A549 (cell line): ENCODE data around the gene HDGF. TPM values are rescaled to one million over a fixed set of nuclear protein-coding genes. Genes with fewer than 3 reads are reported as not detected.

Experiments
- ATAC-seq, 2 experiments: fragments of 200-7000 bp in 1 of 2; fragments of >200 bp in 1 of 2; cut with Nextera tagmentation in 1 of 2; cut with Tn5 transposase in 1 of 2; 3 replicates each; pipeline versions ENCODE4 v1.8.0 to v1.9.1; 2018 to 2020; ENCODE audit warnings: mild to moderate bottlenecking in 1 of 2, moderate library complexity in 1 of 2
- CTCF ChIA-PET: fragments of 300-600 bp; sonication (Branson Sonifier 250); formaldehyde crosslinking; extraction: SDS; loops from one replicate; lab custom pipeline; 2021; ENCODE audit warnings: antibody characterized with exemption, inconsistent platforms; lab: Yijun Ruan, JAX
- POLR2A ChIA-PET: fragments of 350-600 bp; formaldehyde crosslinking; extraction: SDS; loops from one replicate; lab custom pipeline; 2021; ENCODE audit warnings: antibody characterized with exemption, inconsistent platforms; lab: Yijun Ruan, JAX
- DNase-seq, 2 experiments: peaks; one replicate each; pipeline versions ENCODE4 v3.0.0 to v3.0.0-alpha.2; 2011 to 2016; ENCODE audit warnings: low read depth in 1 of 2, low spot score in 1 of 2
- FAIRE-seq: peaks from 2 replicates; lab custom pipeline; 2011; peaks lifted over from hg19 to GRCh38; lab: Jason Lieb, UNC
- H3K27ac ChIP-seq, 2 experiments: fragments of >200 bp; sonication (Bioruptor Twin); formaldehyde crosslinking; 3 replicates each; pipeline ENCODE4 v1.5.1; 2016 to 2017
- H3K4me1 ChIP-seq: fragments of >200 bp; sonication (Bioruptor Twin); formaldehyde crosslinking; 3 replicates; pipeline ENCODE4 v1.6.1; 2016
- H3K4me2 ChIP-seq: fragments of >200 bp; sonication (Bioruptor Twin); formaldehyde crosslinking; 3 replicates; pipeline ENCODE4 v1.6.1; 2016
- H3K4me3 ChIP-seq: fragments of >200 bp; sonication (Bioruptor Twin); formaldehyde crosslinking; 3 replicates; pipeline ENCODE4 v1.5.1; 2016
- H3K9me3 ChIP-seq: fragments of >200 bp; sonication (Bioruptor Twin); formaldehyde crosslinking; 3 replicates; pipeline ENCODE4 v1.6.1; 2016
- ATOH8 ChIP-seq: fragments of 250-450 bp; sonication (Bioruptor Pico); IDR thresholded peaks from 2 replicates; pipeline ENCODE4 v1.5.0; 2020; ENCODE audit warnings: low read depth, mild to moderate bottlenecking, moderate library complexity
- CBX2 ChIP-seq: fragments of 200-600 bp; sonication (generic); IDR thresholded peaks from 2 replicates; pipeline ENCODE4 v1.6.1; 2016; ENCODE audit warnings: low read depth, mild to moderate bottlenecking, borderline replicate concordance
- E2F6 ChIP-seq: IDR thresholded peaks from 2 replicates; pipeline ENCODE4 v1.6.1; 2012; ENCODE audit warnings: low read depth, borderline replicate concordance
- ELK1 ChIP-seq: fragments of 150-350 bp; IDR thresholded peaks from 2 replicates; pipeline ENCODE4 v1.6.1; 2014; ENCODE audit warnings: low read depth, mild to moderate bottlenecking, low read length
- FOSB ChIP-seq: fragments of 250-450 bp; sonication (Bioruptor Pico); IDR thresholded peaks from 2 replicates; pipeline ENCODE4 v1.5.0; 2020; ENCODE audit warnings: mild to moderate bottlenecking, moderate library complexity
- FOXS1 ChIP-seq: fragments of 250-450 bp; sonication (Bioruptor Pico); IDR thresholded peaks from 2 replicates; pipeline ENCODE4 v1.5.0; 2020; ENCODE audit warnings: mild to moderate bottlenecking, moderate library complexity
- HDAC2 ChIP-seq: fragments of 200-600 bp; sonication (generic); IDR thresholded peaks from 2 replicates; pipeline ENCODE4 v1.6.1; 2016
- HOXA7 ChIP-seq: fragments of 250-450 bp; sonication (Bioruptor Pico); IDR thresholded peaks from 2 replicates; pipeline ENCODE4 v1.5.0; 2020; ENCODE audit warnings: mild to moderate bottlenecking, moderate library complexity
- HOXB5 ChIP-seq: fragments of 250-450 bp; sonication (Bioruptor Pico); IDR thresholded peaks from 2 replicates; pipeline ENCODE4 v1.5.0; 2020; ENCODE audit warnings: mild to moderate bottlenecking, moderate library complexity
- JUNB ChIP-seq: fragments of >200 bp; sonication (Bioruptor Twin); formaldehyde crosslinking; IDR thresholded peaks from 2 replicates; pipeline ENCODE4 v1.6.1; 2016
- KDM1A ChIP-seq: fragments of 200-600 bp; sonication (generic); IDR thresholded peaks from 2 replicates; pipeline ENCODE4 v1.6.1; 2016; ENCODE audit warnings: low read depth, mild to moderate bottlenecking
- MAX ChIP-seq: IDR thresholded peaks from 2 replicates; pipeline ENCODE4 v1.6.1; 2012
- PBX3 ChIP-seq: IDR thresholded peaks from 2 replicates; pipeline ENCODE4 v1.6.1; 2012
- PHF8 ChIP-seq: fragments of 200-600 bp; sonication (generic); IDR thresholded peaks from 2 replicates; pipeline ENCODE4 v1.6.1; 2016; ENCODE audit warnings: low read depth, mild to moderate bottlenecking, antibody characterized with exemption, moderate library complexity, borderline replicate concordance
- POLR2AphosphoS2 ChIP-seq: conservative IDR thresholded peaks from 2 replicates; pipeline ENCODE4 v1.6.1; 2012; ENCODE audit warnings: low read length, improper control_type of control experiment, inconsistent platforms
- RAD21 ChIP-seq, 2 experiments: fragments of >200 bp in 1 of 2; sonication (Bioruptor Twin) in 1 of 2; formaldehyde crosslinking in 1 of 2; IDR thresholded peaks in 1 of 2; conservative IDR thresholded peaks in 1 of 2; 2 replicates in 1 of 2; 3 replicates in 1 of 2; pipeline ENCODE4 v1.6.1; 2012 to 2018; ENCODE audit warnings: inconsistent platforms in 1 of 2
- RCOR1 ChIP-seq: fragments of 150-350 bp; IDR thresholded peaks from 2 replicates; pipeline ENCODE4 v1.6.1; 2014; ENCODE audit warnings: antibody characterized with exemption, low read length, low read depth
- REST ChIP-seq: fragments of 200-600 bp; sonication (generic); IDR thresholded peaks from 2 replicates; pipeline ENCODE4 v1.6.1; 2016; ENCODE audit warnings: antibody characterized with exemption, mild to moderate bottlenecking, moderate library complexity
- RFX5 ChIP-seq: fragments of 450-650 bp; IDR thresholded peaks from 2 replicates; pipeline ENCODE4 v1.7.1; 2014; ENCODE audit warnings: antibody characterized with exemption, mild to moderate bottlenecking, moderate library complexity
- SMC3 ChIP-seq: fragments of >200 bp; sonication (Bioruptor Twin); formaldehyde crosslinking; IDR thresholded peaks from 3 replicates; pipeline ENCODE4 v1.6.1; 2018; ENCODE audit warnings: inconsistent platforms
- SREBF2 ChIP-seq: fragments of 450-650 bp; IDR thresholded peaks from 2 replicates; pipeline ENCODE4 v1.6.1; 2014; ENCODE audit warnings: mild to moderate bottlenecking, moderate library complexity
- TFCP2L1 ChIP-seq: fragments of 250-450 bp; sonication (Bioruptor Pico); IDR thresholded peaks from 2 replicates; pipeline ENCODE4 v1.5.0; 2021; ENCODE audit warnings: mild to moderate bottlenecking
- ZNF302 ChIP-seq: fragments of 250-450 bp; sonication (Bioruptor Pico); IDR thresholded peaks from 2 replicates; pipeline ENCODE4 v1.9.0; 2021; ENCODE audit warnings: inconsistent platforms, mild to moderate bottlenecking, moderate library complexity
- WGBS: methylation state at CpG from one replicate; pipeline ENCODE4 v1.1.6; 2017; ENCODE audit errors: missing lambda C conversion rate; 5-methylcytosine and 5-hydroxymethylcytosine counted together
- polyA plus RNA-seq, 4 experiments: library from polyadenylated mRNA; depleted of rRNA in 3 of 4; stranded (reverse); fragments of >200 nt; fragmentation: RNase III in 1 of 4; extraction: RNeasy Plus Mini Kit Qiagen cat#74134 plus additional on column Dnase treatment in 1 of 4; gene quantifications; 2 replicates in 3 of 4; 3 replicates in 1 of 4; pipeline ENCODE4 v1.2.3, GENCODE V29; 2011 to 2017

Gene HDGF
- polyA plus RNA-seq, 2 of the 4 experiments (the other 2 are of a cell fraction) = 299 to 428 TPM

GRCh38 chr1:156767101-156767878 lies 15.8 kb upstream of the HDGF start, which contains the start of gene PRCC (continued):
- TF ChIP-seq PBX3 = no peak
- TF ChIP-seq ATOH8 (CRISPR knock-in tag) = no peak
- TF ChIP-seq MAX = peak; percentile 35; the same call in 1 of the 2 replicates
- no peak for TF ChIP-seq HOXA7 (CRISPR knock-in tag)
- no peak for TF ChIP-seq TFCP2L1
- no peak for TF ChIP-seq KDM1A
- TF ChIP-seq RFX5 = 0 out of 2 replicates have a peak, but pooled peaks have one; percentile 22
- no peak for TF ChIP-seq POLR2AphosphoS2
- TF ChIP-seq E2F6 = no peak
- TF ChIP-seq RAD21 (conservative IDR thresholded peaks at IDR 0.05 in 1 of 2, IDR thresholded peaks at IDR 0.05 in 1 of 2) = no peak
- no peak for TF ChIP-seq FOSB (CRISPR knock-in tag)

- ATAC-seq = peak; percentile 24 to 46
- H3K4me3 ChIP-seq = peak overlapping the region; percentile 83
These were observed 15.0 kb upstream of the HDGF start for GRCh38 chr1:156766298-156767100.

GRCh38 chr1:156765666-156766065 lies 14.2 kb upstream of the HDGF start:
- Histone ChIP-seq H3K4me1 (peaks cover 24% of the 10 kb centered on the region), H3K27ac (peak overlapping the region; percentile 83 to 94), H3K4me2 (peak overlapping the region; percentile 93), H3K9me3 (no peaks in the 10 kb centered on the region), H3K4me3 (peak overlapping the region; percentile 83; the same call in 2 of the 3 replicates)
- FAIRE-seq (no peak), ATAC-seq (no peak), DNase-seq (no peak)
- POLR2A ChIA-PET = interaction anchor here (3.9 kb wide), 1 partner anchor 37 kb away, joined by 43 read pairs; the partner anchor contains the start of genes ISG20L2 and METTL25B
- WGBS = 94% methylated on average over 5 of the region's 5 CpGs
- CTCF ChIA-PET = interaction anchor here (0.6 to 13.3 kb wide), 10 partner anchors 14 to 162 kb away, joined by 3 to 130 read pairs (median 5); partner anchors contain the start of genes HDGF, ISG20L2, METTL25B and NTRK1
- TF ChIP-seq PHF8 (no peak), RCOR1 (no peak), ELK1 (no peak), CBX2 (no peak), HOXB5 (CRISPR knock-in tag) (no peak), ZNF302 (CRISPR knock-in tag) (no peak), JUNB (no peak), REST (no peak), HDAC2 (no peak)

More at GRCh38 chr1:156766298-156767100, 15.0 kb upstream of the HDGF start:
- FAIRE-seq = no peak
- ChIA-PET CTCF (interaction anchor here (0.7 to 13.3 kb wide), 16 partner anchors 11 to 161 kb away, joined by 3 to 130 read pairs (median 4); partner anchors contain the start of genes HDGF, ISG20L2, METTL25B and MRPL24), POLR2A (interaction anchor here (0.6 to 3.9 kb wide), 10 partner anchors 10 to 265 kb away, joined by 3 to 44 read pairs (median 6); partner anchors contain the start of genes HDGF, ISG20L2, METTL25B and MRPL24)
- TF ChIP-seq SMC3 = peak; percentile 32; the same call in 2 of the 3 replicates
- peak in 1 of 2 experiments; percentile 21; a peak in 2 of 5 replicates for TF ChIP-seq RAD21 (conservative IDR thresholded peaks at IDR 0.05 in 1 of 2, IDR thresholded peaks at IDR 0.05 in 1 of 2)
- TF ChIP-seq MAX = no peak
- TF ChIP-seq FOXS1 = no peak
- no peak for TF ChIP-seq RCOR1
- no peak for TF ChIP-seq KDM1A
- TF ChIP-seq SREBF2 = no peak
- peaks cover 24% of the 10 kb centered on the region for H3K4me1 ChIP-seq
- 6% methylated on average over 14 of the region's 14 CpGs for WGBS
- H3K9me3 ChIP-seq = no peaks in the 10 kb centered on the region
- no peak for DNase-seq
- peak overlapping the region; percentile 93 for H3K4me2 ChIP-seq
- H3K27ac ChIP-seq = peak overlapping the region; percentile 83 to 94
